ENCODE data around the gene MATN1. TPM values are rescaled to one million over a fixed set of nuclear protein-coding genes. Genes with fewer than 3 reads are reported as not detected.

Gene MATN1
- total RNA-seq, 6 donors from 2014 or later: 0.15 TPM; not detected in 5

GRCh38 chr1:30731109-30731805, 7.9 kb upstream of the MATN1 start:
- TF ChIP-seq CTCF (IDR thresholded peaks at IDR 0.05) (no peak), POLR2AphosphoS5 (IDR thresholded peaks at IDR 0.05) (no peak), POLR2A (IDR thresholded peaks at IDR 0.05) (no peak), EP300 (IDR thresholded peaks at IDR 0.05) (no peak)
- H3K27me3 ChIP-seq: no peaks in the 10 kb centered on the region
- H3K4me3 ChIP-seq: no peak overlapping the region
- DNase-seq (no peak), ATAC-seq (ENCODE audit: low FRiP score in 2 of 2) (no peak)
- WGBS, 2 donors: 78 to 83% methylated on average over 10 of the region's 10 CpGs
- H3K4me1 ChIP-seq: no peaks in the 10 kb centered on the region
- peaks cover 0 to 37% (median 20%) of the 10 kb centered on the region in 4 donors for H3K36me3 ChIP-seq
- no peak overlapping the region for H3K27ac ChIP-seq
- no peaks in the 10 kb centered on the region for H3K9me3 ChIP-seq

- Histone ChIP-seq H3K27ac (no peak overlapping the region), H3K4me1 (no peaks in the 10 kb centered on the region), H3K36me3 (peaks cover 0 to 36% (median 15%) of the 10 kb centered on the region in 4 donors), H3K27me3 (no peaks in the 10 kb centered on the region), H3K9me3 (no peaks in the 10 kb centered on the region), H3K4me3 (no peak overlapping the region)
- 72 to 79% methylated on average over 11 to 14 of the region's 23 CpGs for WGBS, 2 donors
- TF ChIP-seq EP300 (IDR thresholded peaks at IDR 0.05) (no peak), POLR2AphosphoS5 (IDR thresholded peaks at IDR 0.05) (no peak), CTCF (IDR thresholded peaks at IDR 0.05) (no peak), POLR2A (IDR thresholded peaks at IDR 0.05) (no peak)
- ATAC-seq (ENCODE audit: low FRiP score in 2 of 2) (no peak), DNase-seq (no peak)
These were observed 7.1 kb upstream of the MATN1 start for GRCh38 chr1:30730346-30731108.

- peaks cover 0 to 32% (median 12%) of the 10 kb centered on the region in 4 donors for H3K36me3 ChIP-seq
- 83 to 94% methylated on average over 6 of the region's 6 CpGs for WGBS, 2 donors
These were observed 6.5 kb upstream of the MATN1 start for GRCh38 chr1:30729901-30730300.

DNA sequence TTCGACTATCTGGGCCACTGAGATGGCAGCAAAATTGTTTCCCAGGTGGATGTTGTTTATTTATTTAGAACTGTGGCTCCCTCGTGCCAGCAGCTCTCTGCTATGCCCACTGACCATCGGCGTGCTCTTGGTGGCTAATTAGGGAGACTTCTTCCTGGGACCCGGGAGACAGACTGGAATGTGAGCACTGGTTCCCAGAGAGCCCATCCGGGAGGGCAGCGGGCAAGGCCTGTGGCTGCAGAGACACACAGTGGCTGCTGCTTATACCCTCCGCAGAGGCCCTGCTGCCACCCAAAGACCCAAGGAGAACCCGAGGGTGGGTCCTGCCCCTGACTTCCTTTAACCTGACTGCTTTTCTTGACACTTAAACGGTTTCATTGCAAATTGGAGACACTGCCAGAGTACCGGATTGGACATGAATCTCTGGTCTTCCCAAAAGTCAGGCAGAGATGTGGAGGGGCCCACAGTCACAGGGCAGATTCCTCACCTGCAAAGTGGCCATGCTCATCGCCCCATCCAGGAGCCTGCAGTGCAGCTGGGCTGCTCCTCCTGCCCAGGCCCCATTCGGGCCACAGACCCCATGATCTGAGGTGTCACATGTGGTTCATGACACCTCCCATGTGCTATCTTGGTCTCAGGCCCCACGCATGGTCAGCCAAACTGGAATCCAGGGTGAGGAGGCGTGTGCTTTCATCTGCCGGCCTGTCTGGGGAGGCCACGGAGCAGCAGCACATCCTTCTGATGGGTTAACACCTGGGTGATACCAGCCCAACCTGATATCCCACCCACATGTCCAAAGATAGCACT, 5.7 kb upstream of the MATN1 start:
- TF ChIP-seq CTCF (IDR thresholded peaks at IDR 0.05): no peak
- no peak for TF ChIP-seq EP300 (IDR thresholded peaks at IDR 0.05)
- Histone ChIP-seq H3K4me3 (no peak overlapping the region), H3K27me3 (no peaks in the 10 kb centered on the region), H3K9me3 (no peaks in the 10 kb centered on the region), H3K27ac (no peak overlapping the region), H3K4me1 (no peaks in the 10 kb centered on the region), H3K36me3 (peaks cover 0 to 24% (median 8%) of the 10 kb centered on the region in 4 donors)
- DNase-seq (no peak), ATAC-seq (ENCODE audit: low FRiP score in 2 of 2) (no peak)
- 74 to 84% methylated on average over 9 to 16 of the region's 17 CpGs for WGBS, 2 donors

More at GRCh38 chr1:30729901-30730300, 6.5 kb upstream of the MATN1 start:
- Histone ChIP-seq H3K4me1 (no peaks in the 10 kb centered on the region), H3K27me3 (no peaks in the 10 kb centered on the region), H3K9me3 (no peaks in the 10 kb centered on the region), H3K27ac (no peak overlapping the region), H3K4me3 (no peak overlapping the region)
- DNase-seq (no peak), ATAC-seq (ENCODE audit: low FRiP score in 2 of 2) (no peak)
- TF ChIP-seq EP300 (IDR thresholded peaks at IDR 0.05): no peak
- no peak for TF ChIP-seq CTCF (IDR thresholded peaks at IDR 0.05)
- no peak for TF ChIP-seq POLR2A (IDR thresholded peaks at IDR 0.05)
- no peak for TF ChIP-seq POLR2AphosphoS5 (IDR thresholded peaks at IDR 0.05)

Measured in upper lobe of left lung (tissue), 6 donors.